GM21723 (cell line): ENCODE results near the gene MYPN.

Experiments
- ATAC-seq: cut with Tn5 transposase; IDR thresholded peaks from one replicate; pipeline ENCODE4 v1.9.1; 2021; ENCODE audit warnings: mild to moderate bottlenecking, moderate library complexity; ENCODE audit not compliant: unreplicated experiment

Gene MYPN

DNA sequence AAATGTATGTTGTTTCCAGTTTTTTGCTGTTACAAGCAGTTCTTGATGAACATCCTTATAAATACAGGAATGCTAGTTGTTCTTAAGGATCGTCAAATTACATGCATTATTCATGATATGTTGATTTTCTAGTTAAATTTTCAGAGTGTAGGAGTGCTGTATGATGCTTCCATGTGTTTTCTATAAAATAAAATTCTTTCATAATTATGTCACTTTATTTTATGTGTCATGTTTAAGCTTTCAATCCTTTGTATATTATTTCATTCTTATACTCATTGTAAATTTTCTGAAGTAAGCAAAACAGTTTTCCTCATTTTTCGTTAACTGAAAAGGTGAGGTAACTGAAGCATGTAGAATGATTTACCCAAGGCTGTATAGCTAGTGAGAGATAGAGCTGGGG lies 16.8 kb upstream of the MYPN start:
- ATAC-seq = no peak

DNA sequence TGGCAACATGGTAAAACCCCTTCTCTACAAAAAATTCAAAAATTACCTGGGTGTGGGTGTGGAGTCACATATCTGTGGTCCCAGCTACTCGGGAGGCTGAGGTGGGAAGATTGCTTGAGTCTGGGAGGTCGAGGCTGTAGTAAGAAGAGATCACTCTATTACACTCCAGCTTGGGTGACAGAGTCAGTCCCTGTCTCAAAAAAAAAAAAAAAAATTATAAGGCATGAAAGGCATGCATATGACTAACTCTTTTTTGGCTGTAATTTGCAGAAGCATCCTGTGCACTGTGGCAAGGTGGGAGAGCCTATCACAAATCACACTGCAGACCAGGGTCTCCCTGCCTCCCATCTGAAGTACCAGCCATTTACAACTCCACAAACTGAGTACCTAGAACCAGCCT lies 14.1 kb upstream of the MYPN start:
- ATAC-seq = no peak

DNA sequence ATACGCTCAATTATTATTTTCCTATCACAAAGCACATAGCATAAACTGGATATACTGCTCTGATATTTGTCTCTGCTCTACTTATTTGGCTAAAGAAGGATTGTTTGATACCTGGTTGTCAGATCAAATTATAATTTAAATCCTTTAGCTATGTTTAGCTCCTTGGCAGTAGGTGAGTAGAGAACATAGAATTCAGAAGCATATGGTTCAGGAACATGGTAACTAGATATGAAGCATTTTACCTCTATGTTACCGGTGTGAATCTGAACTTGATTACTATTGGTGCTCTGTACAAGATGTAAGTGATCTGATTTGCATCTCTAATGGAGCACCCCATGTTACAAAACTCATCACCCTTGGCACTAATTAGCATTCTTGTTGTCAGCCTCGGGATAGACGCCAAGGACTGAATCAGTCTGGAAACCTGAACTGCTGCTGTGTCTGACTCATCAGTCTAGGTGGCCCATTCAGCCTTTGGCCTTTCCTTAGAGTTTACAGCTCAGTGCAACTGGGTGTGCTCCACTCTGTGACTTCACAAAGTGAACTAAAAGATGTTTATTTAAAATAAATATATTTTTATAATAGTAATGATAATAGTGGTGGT lies 12.3 kb upstream of the MYPN start:
- ATAC-seq = no peak

DNA sequence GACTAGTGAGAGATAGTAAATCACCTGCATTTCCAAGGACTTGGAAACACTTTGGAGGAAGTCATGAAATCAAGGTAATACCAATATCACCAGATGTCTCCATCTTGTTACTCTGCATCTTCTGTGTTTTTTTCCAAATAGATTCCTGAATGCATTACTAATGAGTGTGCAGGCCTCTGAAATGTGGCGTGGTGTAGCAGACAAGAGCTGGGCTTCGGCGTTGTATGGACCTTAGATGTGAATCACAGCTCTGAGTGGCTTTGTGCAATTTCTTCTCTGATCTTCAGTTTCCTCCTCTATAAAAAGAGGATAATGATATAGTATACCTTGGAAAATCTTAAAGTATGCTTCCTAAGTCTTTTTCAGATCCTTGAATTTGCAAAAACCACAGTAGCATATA lies 9.6 kb upstream of the MYPN start:
- no peak for ATAC-seq

DNA sequence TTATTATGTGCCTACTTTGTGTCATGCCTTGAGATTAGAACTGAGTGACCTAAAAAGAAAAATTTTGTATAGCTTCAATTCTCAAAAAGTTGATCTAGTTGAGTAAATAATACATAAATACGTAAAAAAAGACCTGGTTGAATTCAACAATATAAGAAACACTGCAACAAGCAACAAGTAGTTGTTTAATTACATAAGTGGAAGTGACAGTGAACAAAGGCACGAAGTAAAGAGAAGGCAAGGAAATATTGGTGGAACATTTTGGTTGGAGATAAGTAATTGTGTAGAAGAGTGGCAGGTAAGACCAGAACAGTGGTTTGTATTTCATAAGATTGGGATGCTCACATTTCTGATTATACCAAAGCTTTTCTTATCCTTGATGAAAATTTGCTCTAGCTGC lies 8.2 kb upstream of the MYPN start:
- ATAC-seq = no peak

DNA sequence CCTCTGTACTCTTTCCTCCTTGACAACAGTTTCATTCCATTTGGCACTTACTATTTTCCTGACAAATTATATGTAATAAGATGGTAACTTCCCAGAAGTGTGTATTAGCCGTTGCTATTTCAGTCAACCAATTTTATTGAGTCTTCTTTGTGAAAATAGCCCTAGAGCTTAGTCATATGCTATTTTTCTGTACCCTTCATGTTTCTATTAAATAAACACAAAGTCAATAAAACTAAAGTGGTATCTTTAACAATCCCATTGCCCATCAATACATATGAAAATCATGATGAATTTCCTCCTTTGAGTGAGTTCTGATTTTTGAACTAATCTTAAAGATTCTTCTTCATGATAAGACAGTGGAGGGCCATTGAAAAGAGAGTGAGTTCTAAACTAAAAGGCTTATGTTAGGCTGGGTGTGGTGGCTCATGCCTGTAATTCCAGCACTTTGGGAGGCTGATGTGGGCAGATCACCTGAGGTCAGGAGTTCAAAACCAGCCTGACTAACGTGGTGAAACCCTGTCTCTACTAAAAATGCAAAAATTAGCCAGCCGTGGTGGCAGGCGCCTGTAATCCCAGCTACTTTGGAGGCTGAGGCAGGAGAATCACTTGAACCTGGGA lies 5.9 kb upstream of the MYPN start:
- ATAC-seq = no peak

DNA sequence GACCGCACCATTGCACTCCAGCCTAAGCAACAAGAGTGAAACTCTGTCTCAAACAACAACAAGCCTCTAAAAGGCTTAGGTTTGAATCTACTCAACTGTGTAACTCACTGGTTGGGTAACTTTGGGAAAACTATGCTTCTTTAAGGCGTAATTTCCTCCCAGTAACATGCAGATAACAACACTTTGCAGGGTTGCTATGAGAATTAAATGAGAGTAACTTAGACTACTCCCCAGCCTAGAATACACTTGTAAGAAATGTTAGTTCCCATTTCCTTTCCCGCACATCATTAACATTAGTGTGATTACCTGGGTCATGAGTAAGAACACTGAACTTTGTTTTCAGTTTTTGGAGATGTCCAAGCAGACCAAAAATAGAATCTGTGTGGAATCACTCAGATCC lies 5.4 kb upstream of the MYPN start:
- no peak for ATAC-seq

DNA sequence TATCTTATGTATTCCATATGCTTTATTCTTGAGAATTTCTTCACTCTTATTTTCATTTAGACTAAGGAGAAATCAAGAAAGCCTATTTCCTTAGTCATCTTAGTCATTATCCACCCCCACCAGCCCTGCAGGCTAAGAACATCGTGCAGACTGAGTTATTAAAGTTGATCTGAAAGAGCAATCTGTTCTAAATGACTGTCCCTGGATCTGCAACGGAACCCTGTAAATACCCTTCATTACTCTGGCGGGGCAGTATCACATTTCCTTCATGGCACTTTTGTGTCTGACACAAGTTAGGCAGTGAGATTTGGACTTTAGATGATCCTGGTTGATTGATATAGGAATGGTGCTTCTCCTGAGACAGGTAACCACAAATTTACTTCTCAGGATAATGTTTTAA lies 3.5 kb upstream of the MYPN start:
- ATAC-seq = no peak

DNA sequence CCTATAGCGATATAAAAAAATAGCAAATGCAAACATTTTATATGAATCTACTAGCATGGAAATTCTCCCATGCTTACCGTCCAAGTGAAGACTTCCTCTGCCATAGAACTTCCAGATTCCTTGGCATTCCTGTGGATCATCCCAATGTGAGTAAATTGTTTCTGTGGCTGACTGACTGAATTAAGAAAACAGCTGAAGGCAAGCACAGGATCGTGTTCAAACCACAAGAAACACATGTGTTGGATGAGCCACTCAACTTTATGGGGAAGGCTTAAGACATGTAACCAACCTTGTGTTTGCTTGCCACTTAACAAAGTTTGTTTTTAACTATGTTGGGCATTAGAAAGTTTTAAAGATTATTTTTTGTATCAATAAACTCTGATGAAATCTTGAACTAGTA lies 2.6 kb upstream of the MYPN start:
- ATAC-seq = no peak

DNA sequence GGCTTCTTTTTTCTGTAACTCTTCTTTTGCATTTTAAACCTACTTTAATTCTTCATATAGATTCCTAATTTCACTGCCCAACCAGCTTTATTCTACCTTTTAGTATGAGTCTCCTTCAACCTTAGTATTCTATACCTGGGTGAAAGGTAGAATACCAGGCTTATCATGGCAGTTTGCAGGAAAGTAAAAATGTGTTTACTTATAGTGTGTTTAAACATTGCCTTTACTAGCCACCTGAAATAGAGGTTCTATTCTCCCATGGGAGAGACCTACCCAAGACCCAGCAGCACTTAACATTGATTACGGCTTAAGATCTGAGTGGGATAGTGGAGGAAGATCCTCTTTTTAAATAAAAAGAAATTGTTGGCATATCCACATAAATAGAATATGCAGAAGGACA lies 1.6 kb upstream of the MYPN start:
- no peak for ATAC-seq

DNA sequence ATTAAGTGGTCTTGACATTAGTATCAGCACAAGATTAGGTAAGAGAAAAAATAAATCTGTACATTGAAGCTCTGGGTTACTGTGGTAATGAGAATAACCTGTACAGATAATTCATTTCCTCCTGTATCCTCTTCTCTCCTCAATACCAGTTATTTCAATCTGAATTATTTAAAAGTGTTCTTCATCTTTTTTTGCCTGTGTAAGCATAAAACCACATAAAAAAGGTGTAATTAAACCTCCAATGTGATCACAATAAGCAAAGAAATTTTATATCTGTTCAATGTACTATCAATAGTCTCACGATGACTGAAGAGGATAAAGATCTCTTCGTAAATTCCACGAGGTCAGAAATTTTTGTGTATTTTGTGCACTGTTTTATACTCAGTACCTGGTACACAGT lies 1.2 kb upstream of the MYPN start:
- no peak for ATAC-seq

DNA sequence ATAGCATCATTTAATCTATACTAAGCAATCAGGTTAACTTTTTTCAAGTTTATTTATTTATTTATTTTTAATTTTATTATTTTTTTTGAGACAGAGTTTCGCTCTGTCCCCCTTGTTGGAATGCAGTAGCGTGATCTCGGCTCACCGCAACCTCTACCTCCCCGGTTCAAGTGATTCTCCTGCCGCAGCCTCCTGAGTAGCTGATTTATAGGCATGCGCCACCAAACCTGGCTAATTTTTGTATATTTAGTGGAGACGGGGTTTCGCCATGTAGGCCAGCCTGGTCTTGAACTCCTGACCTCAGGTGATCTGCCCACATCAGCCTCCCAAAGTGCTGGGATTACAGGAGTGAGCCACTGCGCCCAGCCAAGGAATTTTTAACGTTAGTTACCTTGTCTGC lies 635 bp upstream of the MYPN start:
- no peak for ATAC-seq

DNA sequence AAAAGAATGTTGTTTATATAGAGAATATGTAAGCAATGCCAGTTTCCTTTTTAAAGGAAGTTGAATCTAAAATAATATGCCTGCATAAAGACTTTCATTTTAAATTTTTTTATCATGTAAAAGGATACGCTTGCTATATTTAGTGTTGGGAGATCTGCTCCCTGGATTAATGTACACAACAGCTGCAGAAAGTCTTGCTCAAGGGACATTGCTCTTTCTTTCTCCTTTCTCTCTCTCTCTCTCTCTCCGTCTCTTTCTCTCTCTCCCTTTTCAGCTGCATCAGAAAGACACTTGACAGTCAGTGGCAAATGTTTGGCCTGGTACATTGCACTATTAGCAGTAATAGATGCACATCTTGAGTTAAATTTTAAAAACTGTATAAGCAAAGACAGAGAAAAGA lies 739 bp downstream of the MYPN start:
- ATAC-seq = no peak

DNA sequence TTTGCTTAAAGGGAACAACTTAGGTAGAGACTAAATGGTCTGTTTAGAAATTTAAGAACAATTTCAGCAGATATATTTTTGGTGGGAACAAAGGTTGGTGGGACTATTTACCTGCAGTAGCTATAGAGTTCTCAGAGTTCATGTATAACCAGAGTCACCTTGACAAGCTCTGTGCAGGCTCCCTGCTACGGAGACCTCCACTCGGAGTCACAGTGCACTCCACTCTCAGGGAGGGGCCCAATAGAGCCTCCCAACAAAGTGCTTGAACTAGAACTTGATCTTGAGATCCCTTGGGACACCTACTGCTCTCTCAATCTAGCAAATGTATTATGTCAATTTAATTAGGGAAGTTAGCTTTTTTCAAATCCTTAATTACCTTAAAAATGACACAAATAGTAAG lies 2.3 kb downstream of the MYPN start:
- no peak for ATAC-seq

DNA sequence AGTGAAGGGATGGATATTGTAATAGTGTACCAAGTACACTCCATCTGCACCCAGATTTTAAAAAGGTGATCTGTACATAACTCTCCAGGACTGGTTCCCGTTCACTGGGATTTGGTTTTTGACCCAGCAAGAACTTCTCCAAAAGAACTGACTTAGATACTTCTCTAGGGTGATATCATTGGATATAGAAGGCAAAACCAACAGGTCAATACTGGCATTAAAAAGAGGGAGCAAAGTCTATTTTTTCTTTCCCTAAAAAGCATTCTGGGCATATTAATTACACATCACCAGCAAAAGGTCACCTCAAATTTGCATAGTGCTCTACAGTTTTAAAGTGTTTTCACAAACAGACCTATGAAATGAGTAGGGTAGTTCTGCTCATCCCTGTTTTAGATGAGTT lies 3.5 kb downstream of the MYPN start:
- ATAC-seq = no peak

DNA sequence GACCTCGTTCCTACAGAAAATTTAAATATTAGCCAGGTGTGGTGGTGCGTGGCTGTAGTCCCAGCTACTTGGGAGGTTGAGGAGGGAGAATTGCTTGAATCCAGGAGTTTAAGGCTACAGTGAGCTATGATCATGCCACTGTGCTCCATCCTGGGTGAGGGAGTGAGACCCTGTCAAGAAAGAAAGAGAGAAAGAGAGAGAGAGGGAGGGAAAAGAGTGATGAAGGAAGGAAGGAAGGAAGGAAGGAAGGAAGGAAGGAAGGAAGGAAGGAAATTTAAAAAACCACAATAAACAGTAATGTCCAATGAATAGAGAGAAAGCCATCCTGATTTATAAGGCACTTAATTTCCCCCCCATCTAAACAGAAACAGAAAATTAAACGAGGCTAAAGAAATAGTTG lies 9.4 kb downstream of the MYPN start:
- ATAC-seq = no peak

DNA sequence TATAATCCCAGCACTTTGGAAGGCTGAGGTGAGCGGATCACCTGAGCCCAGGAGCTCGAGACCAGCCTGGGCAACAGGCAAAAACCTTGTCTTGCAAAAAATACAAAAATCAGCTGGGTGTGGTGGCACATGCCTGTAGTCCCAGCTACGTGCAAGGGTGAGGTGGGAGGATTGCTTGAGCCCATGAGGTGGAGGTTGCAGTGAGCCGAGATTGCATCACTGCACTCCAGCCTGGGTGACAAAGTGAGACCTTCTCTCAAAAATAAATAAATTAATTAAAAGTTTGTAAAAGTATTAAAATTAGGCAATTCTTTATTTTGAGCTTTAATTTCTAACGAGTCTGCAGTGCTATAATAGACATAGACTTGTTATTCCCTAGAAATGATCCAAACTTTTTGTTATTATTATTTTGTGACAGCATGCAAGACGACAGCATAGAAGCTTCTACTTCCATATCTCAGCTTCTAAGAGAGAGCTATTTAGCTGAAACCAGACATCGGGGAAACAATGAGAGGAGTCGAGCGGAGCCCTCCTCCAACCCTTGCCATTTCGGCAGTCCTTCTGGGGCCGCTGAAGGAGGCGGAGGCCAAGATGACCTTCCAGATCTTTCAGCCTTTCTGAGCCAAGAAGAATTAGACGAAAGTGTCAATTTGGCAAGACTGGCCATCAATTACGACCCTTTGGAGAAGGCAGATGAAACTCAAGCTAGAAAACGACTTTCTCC lies 11.9 kb downstream of the MYPN start:
- ATAC-seq = no peak

DNA sequence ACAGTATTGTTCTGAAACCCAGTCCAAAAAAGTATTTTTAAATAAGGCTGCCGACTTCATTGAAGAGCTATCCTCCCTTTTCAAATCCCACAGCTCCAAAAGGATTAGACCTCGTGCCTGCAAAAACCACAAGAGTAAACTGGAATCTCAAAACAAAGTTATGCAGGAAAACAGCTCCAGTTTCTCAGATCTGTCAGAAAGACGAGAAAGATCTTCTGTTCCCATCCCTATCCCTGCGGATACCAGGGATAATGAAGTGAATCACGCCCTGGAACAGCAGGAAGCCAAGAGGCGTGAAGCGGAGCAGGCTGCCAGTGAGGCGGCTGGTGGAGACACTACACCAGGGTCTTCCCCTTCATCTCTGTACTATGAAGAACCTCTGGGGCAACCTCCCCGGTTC lies 12.6 kb downstream of the MYPN start:
- no peak for ATAC-seq

DNA sequence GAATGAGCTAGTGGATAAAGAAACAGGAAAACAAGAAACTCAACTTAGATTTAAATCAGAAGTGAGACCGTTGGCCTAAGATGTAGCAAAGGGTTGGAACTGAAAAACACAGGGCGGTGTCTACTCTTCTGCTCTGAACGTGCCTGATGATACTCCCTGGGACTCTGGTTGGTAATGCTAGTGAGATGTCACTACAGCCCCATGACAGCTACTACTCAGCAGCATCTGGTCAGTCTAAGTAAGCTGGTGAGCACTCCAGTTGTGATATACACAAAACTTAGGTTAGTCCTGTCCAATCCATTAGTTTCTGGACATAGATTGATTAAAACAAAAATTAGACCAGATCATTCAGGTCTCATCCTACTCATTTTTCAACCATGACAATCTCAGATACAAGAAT lies 15.4 kb downstream of the MYPN start:
- ATAC-seq = no peak

DNA sequence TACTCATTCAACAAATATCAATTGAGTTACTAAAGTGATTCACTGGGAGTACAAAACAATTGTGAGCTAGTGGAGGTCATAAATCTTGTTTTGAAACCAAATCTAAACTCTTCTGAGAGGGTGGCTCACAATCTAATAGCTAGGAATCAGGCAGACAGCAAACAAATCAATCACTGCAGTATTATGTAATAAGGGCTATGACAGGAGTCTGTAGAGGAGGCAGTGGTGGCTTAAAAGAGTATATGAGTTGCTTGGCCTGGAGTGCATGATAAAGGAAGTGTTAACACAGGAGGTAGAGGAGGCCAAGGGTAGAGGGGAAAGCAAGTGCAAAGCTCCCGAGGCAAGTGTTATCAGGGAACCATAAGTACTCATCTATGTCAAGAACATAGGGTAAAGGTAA lies 16.5 kb downstream of the MYPN start:
- no peak for ATAC-seq

DNA sequence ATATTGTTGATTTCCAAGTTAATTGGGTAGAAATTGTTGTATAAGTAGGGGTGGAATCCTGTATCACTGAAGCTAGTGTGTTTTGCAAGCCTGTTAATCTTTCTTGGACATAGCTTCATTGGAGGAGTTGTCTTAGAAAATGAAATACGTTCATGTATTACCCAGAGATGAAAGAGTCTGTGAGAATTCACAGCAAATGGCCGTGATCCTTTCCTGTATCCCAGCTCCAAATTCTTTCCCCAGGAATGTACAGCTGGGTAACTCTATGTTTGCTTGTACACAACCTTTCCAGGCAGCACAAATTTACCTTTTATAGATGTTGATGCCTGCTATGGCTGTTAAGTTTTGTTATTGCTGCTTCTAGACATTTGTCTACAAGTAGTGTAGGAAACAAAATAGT lies 18.7 kb downstream of the MYPN start:
- no peak for ATAC-seq

DNA sequence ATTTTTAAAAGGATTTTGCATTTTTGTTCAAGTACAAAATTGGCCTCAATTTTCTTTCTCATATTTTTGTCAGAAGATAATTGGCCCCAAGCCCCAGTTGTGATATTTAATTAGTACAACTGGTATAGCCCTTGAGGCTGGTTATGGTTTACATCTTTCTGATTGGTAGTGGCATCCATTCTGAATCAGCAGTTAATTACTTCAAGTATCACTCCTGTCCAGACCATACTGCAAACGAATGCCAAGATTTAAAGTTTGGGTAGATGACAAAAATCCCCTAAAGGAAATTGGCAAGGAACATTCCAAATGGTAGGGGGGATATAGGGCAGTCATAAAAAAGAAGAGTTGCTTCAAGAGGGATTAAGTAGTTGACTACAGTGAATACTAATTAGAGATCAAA lies 23.1 kb downstream of the MYPN start:
- ATAC-seq = no peak

DNA sequence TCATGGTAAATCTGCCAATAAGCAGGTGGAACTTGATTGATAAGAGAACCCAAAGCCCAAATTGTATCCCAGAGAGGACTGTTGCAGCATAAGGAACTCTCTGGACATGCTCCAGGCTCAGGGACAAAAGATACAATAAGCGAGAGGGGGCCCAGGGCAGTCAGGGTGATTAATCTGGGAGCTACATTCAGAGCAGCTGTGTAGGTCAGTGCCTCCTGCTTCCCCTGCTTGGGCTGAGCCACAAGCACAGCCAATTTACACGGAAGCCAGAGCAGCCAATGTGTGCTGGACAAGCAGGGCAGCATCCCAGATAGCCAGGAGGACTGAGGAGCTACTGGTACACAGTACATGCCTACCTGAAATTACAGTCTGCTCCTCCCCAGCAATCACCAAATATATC lies 24.2 kb downstream of the MYPN start:
- ATAC-seq = no peak
